ENCODE results near the gene TRIM63. TPM values are rescaled to one million over a fixed set of nuclear protein-coding genes. Genes with fewer than 3 reads are reported as not detected.

TRIM63 gene
- total and polyA plus RNA-seq, 9 of the 15 experiments (the other 6 are each of a cell fraction or from before 2014, with no cell fraction given) = 0.08 to 0.57 (median 0.36) TPM

DNA sequence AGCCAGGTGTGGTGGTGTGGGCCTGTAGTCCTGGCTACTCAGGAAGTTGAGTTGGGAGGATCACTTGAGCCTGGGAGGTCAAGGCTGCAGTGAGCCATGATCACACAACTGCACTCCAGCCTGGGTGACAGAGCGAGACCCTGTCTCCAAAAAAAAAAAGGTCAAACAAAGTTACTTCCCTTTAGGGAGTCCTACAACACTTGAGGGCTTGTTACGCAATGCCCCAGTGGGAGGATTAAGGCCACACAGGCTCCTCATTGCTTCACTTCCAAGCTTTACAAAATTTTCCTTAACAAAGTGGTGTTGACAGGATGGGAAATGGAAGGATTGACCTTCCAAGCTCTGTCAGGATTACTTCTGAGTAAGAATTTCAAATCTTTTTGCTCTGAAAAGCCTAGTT is 52.1 kb downstream of the TRIM63 start (continued):
- TF ChIP-seq, protein P1, sequence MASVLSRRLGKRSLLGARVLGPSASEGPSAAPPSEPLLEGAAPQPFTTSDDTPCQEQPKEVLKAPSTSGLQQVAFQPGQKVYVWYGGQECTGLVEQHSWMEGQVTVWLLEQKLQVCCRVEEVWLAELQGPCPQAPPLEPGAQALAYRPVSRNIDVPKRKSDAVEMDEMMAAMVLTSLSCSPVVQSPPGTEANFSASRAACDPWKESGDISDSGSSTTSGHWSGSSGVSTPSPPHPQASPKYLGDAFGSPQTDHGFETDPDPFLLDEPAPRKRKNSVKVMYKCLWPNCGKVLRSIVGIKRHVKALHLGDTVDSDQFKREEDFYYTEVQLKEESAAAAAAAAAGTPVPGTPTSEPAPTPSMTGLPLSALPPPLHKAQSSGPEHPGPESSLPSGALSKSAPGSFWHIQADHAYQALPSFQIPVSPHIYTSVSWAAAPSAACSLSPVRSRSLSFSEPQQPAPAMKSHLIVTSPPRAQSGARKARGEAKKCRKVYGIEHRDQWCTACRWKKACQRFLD (CRISPR knock-in tag; IDR thresholded peaks at IDR 0.05) = no peak
- TF ChIP-seq YBX1 (IDR thresholded peaks at IDR 0.05) = no peak
- TF ChIP-seq, protein P2, sequence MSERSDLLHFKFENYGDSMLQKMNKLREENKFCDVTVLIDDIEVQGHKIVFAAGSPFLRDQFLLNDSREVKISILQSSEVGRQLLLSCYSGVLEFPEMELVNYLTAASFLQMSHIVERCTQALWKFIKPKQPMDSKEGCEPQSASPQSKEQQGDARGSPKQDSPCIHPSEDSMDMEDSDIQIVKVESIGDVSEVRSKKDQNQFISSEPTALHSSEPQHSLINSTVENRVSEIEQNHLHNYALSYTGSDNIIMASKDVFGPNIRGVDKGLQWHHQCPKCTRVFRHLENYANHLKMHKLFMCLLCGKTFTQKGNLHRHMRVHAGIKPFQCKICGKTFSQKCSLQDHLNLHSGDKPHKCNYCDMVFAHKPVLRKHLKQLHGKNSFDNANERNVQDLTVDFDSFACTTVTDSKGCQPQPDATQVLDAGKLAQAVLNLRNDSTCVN (CRISPR knock-in tag; IDR thresholded peaks at IDR 0.05) = no peak
- TF ChIP-seq, protein P3, sequence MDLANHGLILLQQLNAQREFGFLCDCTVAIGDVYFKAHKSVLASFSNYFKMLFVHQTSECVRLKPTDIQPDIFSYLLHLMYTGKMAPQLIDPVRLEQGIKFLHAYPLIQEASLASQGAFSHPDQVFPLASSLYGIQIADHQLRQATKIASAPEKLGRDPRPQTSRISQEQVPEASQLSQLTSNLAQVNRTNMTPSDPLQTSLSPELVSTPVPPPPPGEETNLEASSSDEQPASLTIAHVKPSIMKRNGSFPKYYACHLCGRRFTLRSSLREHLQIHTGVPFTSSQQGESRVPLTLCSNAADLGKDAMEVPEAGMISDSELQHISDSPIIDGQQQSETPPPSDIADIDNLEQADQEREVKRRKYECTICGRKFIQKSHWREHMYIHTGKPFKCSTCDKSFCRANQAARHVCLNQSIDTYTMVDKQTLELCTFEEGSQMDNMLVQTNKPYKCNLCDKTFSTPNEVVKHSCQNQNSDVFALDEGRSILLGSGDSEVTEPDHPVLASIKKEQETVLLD (IDR thresholded peaks at IDR 0.05) = no peak
- TF ChIP-seq STAT5A (IDR thresholded peaks at IDR 0.05; ENCODE audit: borderline replicate concordance, low read length) = no peak
- TF ChIP-seq, protein P4, sequence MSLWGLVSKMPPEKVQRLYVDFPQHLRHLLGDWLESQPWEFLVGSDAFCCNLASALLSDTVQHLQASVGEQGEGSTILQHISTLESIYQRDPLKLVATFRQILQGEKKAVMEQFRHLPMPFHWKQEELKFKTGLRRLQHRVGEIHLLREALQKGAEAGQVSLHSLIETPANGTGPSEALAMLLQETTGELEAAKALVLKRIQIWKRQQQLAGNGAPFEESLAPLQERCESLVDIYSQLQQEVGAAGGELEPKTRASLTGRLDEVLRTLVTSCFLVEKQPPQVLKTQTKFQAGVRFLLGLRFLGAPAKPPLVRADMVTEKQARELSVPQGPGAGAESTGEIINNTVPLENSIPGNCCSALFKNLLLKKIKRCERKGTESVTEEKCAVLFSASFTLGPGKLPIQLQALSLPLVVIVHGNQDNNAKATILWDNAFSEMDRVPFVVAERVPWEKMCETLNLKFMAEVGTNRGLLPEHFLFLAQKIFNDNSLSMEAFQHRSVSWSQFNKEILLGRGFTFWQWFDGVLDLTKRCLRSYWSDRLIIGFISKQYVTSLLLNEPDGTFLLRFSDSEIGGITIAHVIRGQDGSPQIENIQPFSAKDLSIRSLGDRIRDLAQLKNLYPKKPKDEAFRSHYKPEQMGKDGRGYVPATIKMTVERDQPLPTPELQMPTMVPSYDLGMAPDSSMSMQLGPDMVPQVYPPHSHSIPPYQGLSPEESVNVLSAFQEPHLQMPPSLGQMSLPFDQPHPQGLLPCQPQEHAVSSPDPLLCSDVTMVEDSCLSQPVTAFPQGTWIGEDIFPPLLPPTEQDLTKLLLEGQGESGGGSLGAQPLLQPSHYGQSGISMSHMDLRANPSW (CRISPR knock-in tag; IDR thresholded peaks at IDR 0.05) = no peak
- no peak for TF ChIP-seq RNF2 (IDR thresholded peaks at IDR 0.05)
- TF ChIP-seq, protein P5, sequence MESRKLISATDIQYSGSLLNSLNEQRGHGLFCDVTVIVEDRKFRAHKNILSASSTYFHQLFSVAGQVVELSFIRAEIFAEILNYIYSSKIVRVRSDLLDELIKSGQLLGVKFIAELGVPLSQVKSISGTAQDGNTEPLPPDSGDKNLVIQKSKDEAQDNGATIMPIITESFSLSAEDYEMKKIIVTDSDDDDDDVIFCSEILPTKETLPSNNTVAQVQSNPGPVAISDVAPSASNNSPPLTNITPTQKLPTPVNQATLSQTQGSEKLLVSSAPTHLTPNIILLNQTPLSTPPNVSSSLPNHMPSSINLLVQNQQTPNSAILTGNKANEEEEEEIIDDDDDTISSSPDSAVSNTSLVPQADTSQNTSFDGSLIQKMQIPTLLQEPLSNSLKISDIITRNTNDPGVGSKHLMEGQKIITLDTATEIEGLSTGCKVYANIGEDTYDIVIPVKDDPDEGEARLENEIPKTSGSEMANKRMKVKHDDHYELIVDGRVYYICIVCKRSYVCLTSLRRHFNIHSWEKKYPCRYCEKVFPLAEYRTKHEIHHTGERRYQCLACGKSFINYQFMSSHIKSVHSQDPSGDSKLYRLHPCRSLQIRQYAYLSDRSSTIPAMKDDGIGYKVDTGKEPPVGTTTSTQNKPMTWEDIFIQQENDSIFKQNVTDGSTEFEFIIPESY (CRISPR knock-in tag; IDR thresholded peaks at IDR 0.05) = no peak
- TF ChIP-seq, protein P6, sequence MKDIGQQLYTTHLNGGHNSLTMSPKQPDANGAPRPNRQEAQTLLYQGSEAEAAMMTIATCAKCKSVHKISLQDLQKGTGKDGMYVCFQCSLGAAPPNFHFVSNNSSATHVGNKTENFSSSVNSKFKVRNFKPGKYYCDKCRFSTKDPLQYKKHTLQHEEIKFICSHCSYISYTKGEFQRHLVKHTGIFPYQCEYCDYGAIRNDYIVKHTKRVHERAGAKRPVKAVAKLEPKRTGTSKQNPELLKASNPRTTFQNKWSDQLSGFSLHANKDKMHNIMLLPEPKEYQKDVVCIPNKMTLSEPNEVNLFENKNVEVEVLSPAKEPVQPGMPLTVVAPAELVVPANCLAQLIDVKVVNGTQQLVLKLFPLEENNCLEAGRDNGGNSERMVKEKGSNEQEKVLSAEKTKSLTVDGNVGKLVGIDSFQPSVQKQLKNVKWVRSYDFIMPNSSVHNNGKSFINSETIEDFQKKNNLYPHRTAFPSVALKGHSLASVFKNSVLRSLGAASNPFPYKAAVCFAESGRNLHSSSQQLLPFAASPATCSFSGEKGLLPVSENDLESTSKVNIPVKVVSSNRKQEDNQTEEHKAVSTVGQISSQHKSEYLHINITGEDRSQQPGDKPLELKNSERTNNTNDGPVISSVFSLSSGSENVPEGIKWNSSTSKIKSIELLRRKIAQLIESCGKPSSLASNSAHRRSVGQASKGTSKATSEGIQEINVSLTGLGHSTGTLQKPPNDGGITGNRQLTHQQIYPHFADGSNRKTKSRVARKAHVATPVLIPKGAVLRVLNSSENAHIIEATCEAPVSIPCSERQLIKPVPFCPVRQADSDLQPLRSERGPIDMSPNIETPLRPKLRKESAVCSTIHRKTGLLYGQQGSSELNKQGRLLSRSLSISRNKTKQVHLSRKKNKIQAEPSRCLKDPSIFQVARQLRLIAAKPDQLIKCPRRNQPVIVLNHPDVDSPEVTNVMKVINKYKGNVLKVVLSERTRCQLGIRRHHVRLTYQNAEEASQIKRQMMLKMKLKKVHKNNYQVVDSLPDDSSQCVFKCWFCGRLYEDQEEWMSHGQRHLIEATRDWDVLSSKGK (CRISPR knock-in tag; IDR thresholded peaks at IDR 0.05) = no peak
- no peak for TF ChIP-seq ZNF644 (tag; IDR thresholded peaks at IDR 0.05; ENCODE audit: low read depth)
- no peak for TF ChIP-seq ZNF76 (CRISPR knock-in tag; IDR thresholded peaks at IDR 0.05; ENCODE audit: borderline replicate concordance)
- TF ChIP-seq POLR2AphosphoS5 (IDR thresholded peaks at IDR 0.05; ENCODE audit: control insufficient read depth, insufficient read depth, low read depth, low read length) = no peak
- no peak for TF ChIP-seq KLF13 (tag; IDR thresholded peaks at IDR 0.05; ENCODE audit: borderline replicate concordance, low read depth)
- TF ChIP-seq, protein P7, sequence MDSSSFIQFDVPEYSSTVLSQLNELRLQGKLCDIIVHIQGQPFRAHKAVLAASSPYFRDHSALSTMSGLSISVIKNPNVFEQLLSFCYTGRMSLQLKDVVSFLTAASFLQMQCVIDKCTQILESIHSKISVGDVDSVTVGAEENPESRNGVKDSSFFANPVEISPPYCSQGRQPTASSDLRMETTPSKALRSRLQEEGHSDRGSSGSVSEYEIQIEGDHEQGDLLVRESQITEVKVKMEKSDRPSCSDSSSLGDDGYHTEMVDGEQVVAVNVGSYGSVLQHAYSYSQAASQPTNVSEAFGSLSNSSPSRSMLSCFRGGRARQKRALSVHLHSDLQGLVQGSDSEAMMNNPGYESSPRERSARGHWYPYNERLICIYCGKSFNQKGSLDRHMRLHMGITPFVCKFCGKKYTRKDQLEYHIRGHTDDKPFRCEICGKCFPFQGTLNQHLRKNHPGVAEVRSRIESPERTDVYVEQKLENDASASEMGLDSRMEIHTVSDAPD (CRISPR knock-in tag; IDR thresholded peaks at IDR 0.05) = no peak
